Lower leg skin (tissue), 3 donors: ENCODE measurements around the gene PLPPR5.

Source experiments
- POLR2A ChIP-seq, 2 donors: fragments of 450-650 bp; IDR thresholded peaks; one replicate each; pipeline ENCODE4 v1.6.1; 2016 to 2017; ENCODE audit warnings: antibody characterized with exemption in 2 of 2, mild to moderate bottlenecking in 1 of 2, moderate library complexity in 1 of 2
- TF ChIP-seq, protein P1 (sequence below), 3 donors: fragments of 450-650 bp; IDR thresholded peaks; one replicate each; pipeline ENCODE4 v1.5.1; 2016; ENCODE audit warnings: antibody characterized with exemption in 3 of 3, mild to moderate bottlenecking in 3 of 3, moderate library complexity in 2 of 3

- TF ChIP-seq, protein P1, sequence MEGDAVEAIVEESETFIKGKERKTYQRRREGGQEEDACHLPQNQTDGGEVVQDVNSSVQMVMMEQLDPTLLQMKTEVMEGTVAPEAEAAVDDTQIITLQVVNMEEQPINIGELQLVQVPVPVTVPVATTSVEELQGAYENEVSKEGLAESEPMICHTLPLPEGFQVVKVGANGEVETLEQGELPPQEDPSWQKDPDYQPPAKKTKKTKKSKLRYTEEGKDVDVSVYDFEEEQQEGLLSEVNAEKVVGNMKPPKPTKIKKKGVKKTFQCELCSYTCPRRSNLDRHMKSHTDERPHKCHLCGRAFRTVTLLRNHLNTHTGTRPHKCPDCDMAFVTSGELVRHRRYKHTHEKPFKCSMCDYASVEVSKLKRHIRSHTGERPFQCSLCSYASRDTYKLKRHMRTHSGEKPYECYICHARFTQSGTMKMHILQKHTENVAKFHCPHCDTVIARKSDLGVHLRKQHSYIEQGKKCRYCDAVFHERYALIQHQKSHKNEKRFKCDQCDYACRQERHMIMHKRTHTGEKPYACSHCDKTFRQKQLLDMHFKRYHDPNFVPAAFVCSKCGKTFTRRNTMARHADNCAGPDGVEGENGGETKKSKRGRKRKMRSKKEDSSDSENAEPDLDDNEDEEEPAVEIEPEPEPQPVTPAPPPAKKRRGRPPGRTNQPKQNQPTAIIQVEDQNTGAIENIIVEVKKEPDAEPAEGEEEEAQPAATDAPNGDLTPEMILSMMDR (IDR thresholded peaks at IDR 0.05): no peak
- no peak for TF ChIP-seq POLR2A (IDR thresholded peaks at IDR 0.05)
Measured at GRCh38 chr1:98963064-98963758, 41.5 kb downstream of the PLPPR5 start.
